Esophagus muscularis mucosa (tissue), 3 donors: ENCODE results near the gene HGS.
A peak's percentile ranks its signal among the peaks of the same experiment; 100 is the strongest.

ENCODE experiments used
- POLR2A ChIP-seq: fragments of 450-650 bp; IDR thresholded peaks from one replicate; pipeline ENCODE4 v1.6.1; 2017; ENCODE audit warnings: antibody characterized with exemption, moderate library complexity, mild to moderate bottlenecking, low read depth
- TF ChIP-seq, protein P1 (sequence below), 3 experiments: fragments of 200-600 bp in 2 of 3; fragments of 450-650 bp in 1 of 3; sonication (generic) in 2 of 3; IDR thresholded peaks; one replicate each; pipeline ENCODE4 v1.5.1; 2017 to 2019; ENCODE audit warnings: antibody characterized with exemption in 3 of 3, mild to moderate bottlenecking in 2 of 3, moderate library complexity in 1 of 3

- TF ChIP-seq, protein P1, sequence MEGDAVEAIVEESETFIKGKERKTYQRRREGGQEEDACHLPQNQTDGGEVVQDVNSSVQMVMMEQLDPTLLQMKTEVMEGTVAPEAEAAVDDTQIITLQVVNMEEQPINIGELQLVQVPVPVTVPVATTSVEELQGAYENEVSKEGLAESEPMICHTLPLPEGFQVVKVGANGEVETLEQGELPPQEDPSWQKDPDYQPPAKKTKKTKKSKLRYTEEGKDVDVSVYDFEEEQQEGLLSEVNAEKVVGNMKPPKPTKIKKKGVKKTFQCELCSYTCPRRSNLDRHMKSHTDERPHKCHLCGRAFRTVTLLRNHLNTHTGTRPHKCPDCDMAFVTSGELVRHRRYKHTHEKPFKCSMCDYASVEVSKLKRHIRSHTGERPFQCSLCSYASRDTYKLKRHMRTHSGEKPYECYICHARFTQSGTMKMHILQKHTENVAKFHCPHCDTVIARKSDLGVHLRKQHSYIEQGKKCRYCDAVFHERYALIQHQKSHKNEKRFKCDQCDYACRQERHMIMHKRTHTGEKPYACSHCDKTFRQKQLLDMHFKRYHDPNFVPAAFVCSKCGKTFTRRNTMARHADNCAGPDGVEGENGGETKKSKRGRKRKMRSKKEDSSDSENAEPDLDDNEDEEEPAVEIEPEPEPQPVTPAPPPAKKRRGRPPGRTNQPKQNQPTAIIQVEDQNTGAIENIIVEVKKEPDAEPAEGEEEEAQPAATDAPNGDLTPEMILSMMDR (IDR thresholded peaks at IDR 0.05) = no peak
- TF ChIP-seq POLR2A = peak; percentile 55
Measured at GRCh38 chr17:81666342-81667191, 17.2 kb upstream of the HGS start, which contains the start of the genes CCDC137 and OXLD1.
